Activated B cell treated with CpG ODN at 0.5 μM for 24 hours (primary cell): ENCODE results near the gene PRUNE2. TPM values are rescaled to one million over a fixed set of nuclear protein-coding genes. Genes with fewer than 3 reads are reported as not detected.

Experiments
- ATAC-seq: fragments of 200-7000 bp; cut with Tn5 transposase; one replicate; pipeline ENCODE4 v1.10.0; 2021; ENCODE audit warnings: low read depth, mild to moderate bottlenecking, moderate library complexity
- CTCF ChIA-PET: fragments of 350-600 bp; sonication (Branson Sonifier 250); formaldehyde crosslinking; loops from one replicate; lab custom pipeline; 2021; ENCODE audit warnings: antibody characterized with exemption; lab: Charles Lee
- POLR2A ChIA-PET: fragments of 350-600 bp; sonication (Branson Sonifier 250); formaldehyde crosslinking; loops from one replicate; lab custom pipeline; 2021; ENCODE audit warnings: antibody characterized with exemption; lab: Charles Lee
- DNase-seq: peaks from one replicate; pipeline ENCODE4 v3.0.0; 2022
- H3K27ac Mint-ChIP-seq: one replicate; pipeline ENCODE4 v1.8.0; 2020; ENCODE audit warnings: mixed read lengths
- H3K27me3 Mint-ChIP-seq: one replicate; pipeline ENCODE4 v1.8.0; 2021; ENCODE audit warnings: mixed read lengths
- H3K36me3 Mint-ChIP-seq: one replicate; pipeline ENCODE4 v1.8.0; 2021; ENCODE audit warnings: low read depth, mixed read lengths
- H3K4me1 Mint-ChIP-seq: one replicate; pipeline ENCODE4 v1.8.0; 2021; ENCODE audit warnings: mixed read lengths
- H3K4me3 Mint-ChIP-seq: one replicate; pipeline ENCODE4 v1.8.0; 2020; ENCODE audit warnings: mild to moderate bottlenecking, mixed read lengths
- H3K9me3 Mint-ChIP-seq: one replicate; pipeline ENCODE4 v1.8.0; 2020; ENCODE audit warnings: mixed read lengths
- intact Hi-C: fragments of 100-400 bp; cut with micrococcal nuclease; formaldehyde crosslinking; loops from one replicate; pipeline ENCODE4 v1.15.1; 2024
- total RNA-seq: library from RNA; stranded (reverse); gene quantifications from 2 replicates; pipeline ENCODE4 v1.2.3, GENCODE V29; 2022
- TF ChIP-seq, protein P1 (sequence below): fragments of 200-600 bp; IDR thresholded peaks from one replicate; pipeline ENCODE4 v1.8.0; 2022; ENCODE audit warnings: antibody characterized with exemption, mild to moderate bottlenecking

PRUNE2 gene
- total RNA-seq, 1 donor from 2014 or later: not detected

DNA sequence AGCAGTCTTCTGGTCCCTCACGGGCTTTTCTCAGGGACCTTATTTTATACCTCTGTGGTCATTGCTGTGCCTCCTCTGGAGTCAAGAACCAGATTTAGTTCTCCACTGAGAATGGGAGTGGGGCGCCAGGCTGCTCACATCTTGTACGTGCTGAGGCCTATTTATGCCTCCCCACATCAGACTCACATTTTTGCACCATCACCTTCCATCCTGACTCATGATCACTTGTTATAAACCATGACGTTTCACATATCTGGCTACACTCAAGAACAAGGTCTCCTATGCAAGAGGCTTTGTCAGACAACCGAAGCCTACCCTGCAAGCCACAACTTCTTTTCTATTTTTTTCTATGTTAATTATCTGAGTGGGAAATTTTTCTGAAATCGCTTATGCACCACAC, 10.7 kb downstream of the PRUNE2 start:
- Mint-ChIP-seq H3K27ac (no peak overlapping the region), H3K4me1 (no peaks in the 10 kb centered on the region), H3K9me3 (no peaks in the 10 kb centered on the region), H3K27me3 (peaks cover 11% of the 10 kb centered on the region), H3K36me3 (no peaks in the 10 kb centered on the region), H3K4me3 (no peak overlapping the region)
- CTCF ChIA-PET: no interaction called here
- intact Hi-C loops: no loop called here
- POLR2A ChIA-PET: no interaction called here
- ATAC-seq: no peak
- DNase-seq: no peak
- TF ChIP-seq, protein P1, sequence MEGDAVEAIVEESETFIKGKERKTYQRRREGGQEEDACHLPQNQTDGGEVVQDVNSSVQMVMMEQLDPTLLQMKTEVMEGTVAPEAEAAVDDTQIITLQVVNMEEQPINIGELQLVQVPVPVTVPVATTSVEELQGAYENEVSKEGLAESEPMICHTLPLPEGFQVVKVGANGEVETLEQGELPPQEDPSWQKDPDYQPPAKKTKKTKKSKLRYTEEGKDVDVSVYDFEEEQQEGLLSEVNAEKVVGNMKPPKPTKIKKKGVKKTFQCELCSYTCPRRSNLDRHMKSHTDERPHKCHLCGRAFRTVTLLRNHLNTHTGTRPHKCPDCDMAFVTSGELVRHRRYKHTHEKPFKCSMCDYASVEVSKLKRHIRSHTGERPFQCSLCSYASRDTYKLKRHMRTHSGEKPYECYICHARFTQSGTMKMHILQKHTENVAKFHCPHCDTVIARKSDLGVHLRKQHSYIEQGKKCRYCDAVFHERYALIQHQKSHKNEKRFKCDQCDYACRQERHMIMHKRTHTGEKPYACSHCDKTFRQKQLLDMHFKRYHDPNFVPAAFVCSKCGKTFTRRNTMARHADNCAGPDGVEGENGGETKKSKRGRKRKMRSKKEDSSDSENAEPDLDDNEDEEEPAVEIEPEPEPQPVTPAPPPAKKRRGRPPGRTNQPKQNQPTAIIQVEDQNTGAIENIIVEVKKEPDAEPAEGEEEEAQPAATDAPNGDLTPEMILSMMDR: no peak

- TF ChIP-seq, protein P1: no peak
Measured at GRCh38 chr9:76894198-76894597, 11.7 kb downstream of the PRUNE2 start.

GRCh38 chr9:76893395-76893932, 12.4 kb downstream of the PRUNE2 start:
- DNase-seq: no peak
- H3K9me3 Mint-ChIP-seq: no peaks in the 10 kb centered on the region
- H3K27me3 Mint-ChIP-seq: peaks cover 4% of the 10 kb centered on the region
- ATAC-seq: no peak
- CTCF ChIA-PET: no interaction called here
- TF ChIP-seq, protein P1: no peak
- H3K36me3 Mint-ChIP-seq: no peaks in the 10 kb centered on the region
- intact Hi-C loops: no loop called here
- no peak overlapping the region for H3K4me3 Mint-ChIP-seq
- POLR2A ChIA-PET: no interaction called here
- no peaks in the 10 kb centered on the region for H3K4me1 Mint-ChIP-seq
- H3K27ac Mint-ChIP-seq: no peak overlapping the region

More at GRCh38 chr9:76894198-76894597, 11.7 kb downstream of the PRUNE2 start:
- Mint-ChIP-seq H3K4me3 (no peak overlapping the region), H3K4me1 (no peaks in the 10 kb centered on the region), H3K36me3 (no peaks in the 10 kb centered on the region), H3K9me3 (no peaks in the 10 kb centered on the region), H3K27me3 (peaks cover 4% of the 10 kb centered on the region), H3K27ac (no peak overlapping the region)
- ChIA-PET POLR2A (no interaction called here), CTCF (no interaction called here)
- DNase-seq: no peak
- ATAC-seq: no peak
- intact Hi-C loops: no loop called here

- peaks cover 3% of the 10 kb centered on the region for H3K4me1 Mint-ChIP-seq
- intact Hi-C loops: no loop called here
- TF ChIP-seq, protein P1: no peak
- H3K27me3 Mint-ChIP-seq: peaks cover 1% of the 10 kb centered on the region
- CTCF ChIA-PET: no interaction called here
- no peaks in the 10 kb centered on the region for H3K9me3 Mint-ChIP-seq
- POLR2A ChIA-PET: no interaction called here
- ATAC-seq (no peak), DNase-seq (no peak)
- no peaks in the 10 kb centered on the region for H3K36me3 Mint-ChIP-seq
- H3K4me3 Mint-ChIP-seq: no peak overlapping the region
- H3K27ac Mint-ChIP-seq: no peak overlapping the region
Measured at GRCh38 chr9:76891874-76892273, 14.0 kb downstream of the PRUNE2 start.

DNA sequence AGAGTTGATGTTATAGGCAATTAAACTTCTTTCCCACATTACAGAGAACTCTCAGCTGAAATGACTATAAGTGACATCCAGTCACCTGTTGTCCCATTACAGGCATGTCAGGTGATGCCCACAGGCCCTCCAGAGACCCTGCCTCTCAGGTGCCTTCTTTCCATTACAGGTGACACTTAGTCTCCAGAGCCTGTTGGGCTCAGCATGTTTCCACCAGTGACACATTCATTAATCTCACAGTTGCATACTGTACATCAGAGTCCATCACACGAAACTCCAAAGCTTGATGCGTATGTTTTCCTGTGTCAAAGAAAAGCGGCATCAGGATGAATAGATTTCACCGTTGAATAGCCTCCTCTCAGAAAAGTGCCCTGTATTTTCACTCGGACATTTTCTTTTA, 14.6 kb downstream of the PRUNE2 start:
- ChIA-PET CTCF (no interaction called here), POLR2A (no interaction called here)
- TF ChIP-seq, protein P1: no peak
- Mint-ChIP-seq H3K4me1 (peaks cover 3% of the 10 kb centered on the region), H3K27ac (no peak overlapping the region), H3K36me3 (no peaks in the 10 kb centered on the region), H3K27me3 (no peaks in the 10 kb centered on the region), H3K4me3 (no peak overlapping the region), H3K9me3 (no peaks in the 10 kb centered on the region)
- ATAC-seq: no peak
- DNase-seq: no peak
- intact Hi-C loops: no loop called here
